ENCODE data around the gene MYO5B.
A peak's percentile ranks its signal among the peaks of the same experiment; 100 is the strongest.
"Not testable (repeated sequence)": the region's sequence is repeated elsewhere in the genome, so short reads cannot be mapped to it uniquely, and the experiment has no call there.

Gene MYO5B

GRCh38 chr18:49850636-49851035 lies 344.3 kb downstream of the MYO5B start:
- no peak for DNase-seq (ENCODE audit: low read depth)

- peak; percentile 78 for DNase-seq (ENCODE audit: low read depth)
These were observed 345.4 kb downstream of the MYO5B start for GRCh38 chr18:49849331-49850217.

- no peak for DNase-seq (ENCODE audit: low read depth)
These were observed 346.8 kb downstream of the MYO5B start for GRCh38 chr18:49848115-49848514.

GRCh38 chr18:49847524-49847923 lies 347.4 kb downstream of the MYO5B start:
- DNase-seq (ENCODE audit: low read depth): no peak

- no peak for DNase-seq (ENCODE audit: low read depth)
These were observed 348.1 kb downstream of the MYO5B start for GRCh38 chr18:49846718-49847470.

GRCh38 chr18:49846361-49846662 lies 348.6 kb downstream of the MYO5B start:
- peak; percentile 18 for DNase-seq (ENCODE audit: low read depth)

- DNase-seq (ENCODE audit: low read depth): no peak
These were observed 349.2 kb downstream of the MYO5B start for GRCh38 chr18:49845629-49846360.

- no peak for DNase-seq (ENCODE audit: low read depth)
These were observed 350.0 kb downstream of the MYO5B start for GRCh38 chr18:49844903-49845302.

- no peak for DNase-seq (ENCODE audit: low read depth)
These were observed 350.9 kb downstream of the MYO5B start for GRCh38 chr18:49843778-49844625.

GRCh38 chr18:49843131-49843530 lies 351.8 kb downstream of the MYO5B start:
- no peak for DNase-seq (ENCODE audit: low read depth)

GRCh38 chr18:49842656-49843055 lies 352.3 kb downstream of the MYO5B start:
- no peak for DNase-seq (ENCODE audit: low read depth)

- DNase-seq (ENCODE audit: low read depth): no peak
These were observed 353.4 kb downstream of the MYO5B start for GRCh38 chr18:49841236-49842217.

GRCh38 chr18:49839012-49839411 lies 355.9 kb downstream of the MYO5B start:
- DNase-seq (ENCODE audit: low read depth): peak; percentile 59

GRCh38 chr18:49838381-49838780 lies 356.6 kb downstream of the MYO5B start:
- DNase-seq (ENCODE audit: low read depth): no peak

GRCh38 chr18:49837889-49838288 lies 357.1 kb downstream of the MYO5B start:
- DNase-seq (ENCODE audit: low read depth): no peak

GRCh38 chr18:49837316-49837835 lies 357.6 kb downstream of the MYO5B start:
- not testable (repeated sequence) for DNase-seq (ENCODE audit: low read depth)

- no peak for DNase-seq (ENCODE audit: low read depth)
These were observed 359.5 kb downstream of the MYO5B start for GRCh38 chr18:49835405-49835804.

- no peak for DNase-seq (ENCODE audit: low read depth)
These were observed 360.7 kb downstream of the MYO5B start for GRCh38 chr18:49834258-49834657.

- DNase-seq (ENCODE audit: low read depth): no peak
These were observed 361.1 kb downstream of the MYO5B start for GRCh38 chr18:49833814-49834213.

- DNase-seq (ENCODE audit: low read depth): no peak
These were observed 362.7 kb downstream of the MYO5B start for GRCh38 chr18:49832221-49832647.
